KMS-11 (cell line): ENCODE data around the gene GCA.
A peak's percentile ranks its signal among the peaks of the same experiment; 100 is the strongest.

ENCODE experiments used
- H2AFZ ChIP-seq: fragments of 200-600 bp; sonication (generic); 2 replicates; pipeline ENCODE4 v1.6.1; 2016; ENCODE audit warnings: antibody characterized with exemption, mixed run types, low read depth
- H3K27ac ChIP-seq: fragments of 200-600 bp; sonication (generic); 2 replicates; pipeline ENCODE4 v1.6.1; 2016; ENCODE audit warnings: mild to moderate bottlenecking, mixed run types
- H3K27me3 ChIP-seq: fragments of 200-600 bp; sonication (generic); 2 replicates; pipeline ENCODE4 v1.6.1; 2017; ENCODE audit warnings: mild to moderate bottlenecking, low read depth, mixed run types, moderate library complexity; ENCODE audit not compliant: insufficient read depth
- H3K36me3 ChIP-seq: fragments of 200-600 bp; sonication (generic); 2 replicates; pipeline ENCODE4 v1.6.1; 2017; ENCODE audit warnings: mild to moderate bottlenecking, mixed run types; ENCODE audit not compliant: insufficient read depth
- H3K4me1 ChIP-seq: fragments of 200-600 bp; sonication (generic); 2 replicates; pipeline ENCODE4 v1.6.1; 2016; ENCODE audit warnings: mild to moderate bottlenecking, low read depth, mixed run types; ENCODE audit not compliant: poor library complexity, severe bottlenecking
- H3K4me2 ChIP-seq: fragments of 200-600 bp; sonication (generic); 2 replicates; pipeline ENCODE4 v1.7.0; 2016; ENCODE audit warnings: mild to moderate bottlenecking, mixed run types
- H3K4me3 ChIP-seq: fragments of 200-600 bp; sonication (generic); IDR thresholded peaks from 2 replicates; pipeline ENCODE4 v1.6.1; 2017; ENCODE audit warnings: low read depth, low read length, mixed read lengths; ENCODE audit not compliant: insufficient read depth
- H3K79me2 ChIP-seq: fragments of 200-600 bp; sonication (generic); 2 replicates; pipeline ENCODE4 v1.6.1; 2016; ENCODE audit warnings: low read depth, mixed run types; ENCODE audit not compliant: insufficient read depth
- H3K9ac ChIP-seq: fragments of 200-600 bp; sonication (generic); 2 replicates; pipeline ENCODE4 v1.6.1; 2016; ENCODE audit warnings: mild to moderate bottlenecking, mixed run types
- H4K20me1 ChIP-seq: fragments of 200-600 bp; sonication (generic); 2 replicates; pipeline ENCODE4 v1.6.1; 2016; ENCODE audit warnings: mild to moderate bottlenecking, mixed run types; ENCODE audit not compliant: insufficient read depth
- TF ChIP-seq, protein P1 (sequence below): fragments of 200-600 bp; sonication (generic); conservative IDR thresholded peaks from 2 replicates; pipeline ENCODE4 v1.6.1; 2017; ENCODE audit warnings: low read depth, mild to moderate bottlenecking, antibody characterized with exemption, low read length, moderate library complexity, mixed read lengths

GCA gene, protein sequence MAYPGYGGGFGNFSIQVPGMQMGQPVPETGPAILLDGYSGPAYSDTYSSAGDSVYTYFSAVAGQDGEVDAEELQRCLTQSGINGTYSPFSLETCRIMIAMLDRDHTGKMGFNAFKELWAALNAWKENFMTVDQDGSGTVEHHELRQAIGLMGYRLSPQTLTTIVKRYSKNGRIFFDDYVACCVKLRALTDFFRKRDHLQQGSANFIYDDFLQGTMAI

DNA sequence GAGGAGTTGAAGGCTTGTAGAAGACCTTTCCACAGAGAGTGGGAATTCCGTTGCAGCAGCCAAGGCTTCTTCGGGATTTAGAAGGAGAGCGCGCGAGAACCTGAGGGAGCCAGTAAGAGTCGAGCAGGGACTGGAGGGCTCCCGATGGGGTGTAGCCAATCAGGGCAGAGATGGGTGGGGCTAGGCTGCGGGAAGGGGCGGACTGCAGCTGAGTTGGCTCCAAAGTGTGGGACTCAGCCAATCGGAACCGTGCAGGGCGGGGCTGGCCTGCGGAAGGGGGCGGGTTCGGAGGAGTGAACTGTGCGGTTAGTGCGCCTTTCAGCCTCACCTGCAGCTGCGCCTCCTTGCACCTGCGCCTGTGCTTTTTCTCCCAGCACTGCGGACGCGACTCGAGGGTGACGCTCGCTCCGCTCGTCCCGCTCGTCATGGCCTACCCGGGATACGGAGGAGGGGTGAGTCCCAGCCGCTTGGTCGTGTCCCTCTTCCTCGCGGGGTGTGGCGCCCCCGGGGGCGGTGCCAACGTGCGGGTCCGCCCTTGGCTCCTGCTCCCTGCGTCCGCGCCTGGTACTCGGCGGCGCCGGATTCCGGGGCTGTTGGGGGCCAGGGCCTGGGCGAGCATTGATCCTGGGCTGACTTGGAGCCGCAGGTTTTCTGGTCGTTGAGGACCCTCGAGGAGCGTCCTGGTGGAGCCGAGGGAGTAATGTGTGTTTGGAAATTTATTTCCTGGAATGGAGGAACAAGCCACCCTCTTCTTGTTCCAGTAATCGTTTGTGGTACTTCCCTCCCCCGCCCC is at the start of gene GCA:
GCA (plus strand) TSS at position 309 of the 793 bp plus-strand sequence; CDS start at position 426, 117 bp downstream.
- peak within 1 kb of the TSS; percentile 86 for H2AFZ ChIP-seq
- H3K4me3 ChIP-seq, result peak within 1 kb of the TSS; percentile 71
- TF ChIP-seq, protein P1, sequence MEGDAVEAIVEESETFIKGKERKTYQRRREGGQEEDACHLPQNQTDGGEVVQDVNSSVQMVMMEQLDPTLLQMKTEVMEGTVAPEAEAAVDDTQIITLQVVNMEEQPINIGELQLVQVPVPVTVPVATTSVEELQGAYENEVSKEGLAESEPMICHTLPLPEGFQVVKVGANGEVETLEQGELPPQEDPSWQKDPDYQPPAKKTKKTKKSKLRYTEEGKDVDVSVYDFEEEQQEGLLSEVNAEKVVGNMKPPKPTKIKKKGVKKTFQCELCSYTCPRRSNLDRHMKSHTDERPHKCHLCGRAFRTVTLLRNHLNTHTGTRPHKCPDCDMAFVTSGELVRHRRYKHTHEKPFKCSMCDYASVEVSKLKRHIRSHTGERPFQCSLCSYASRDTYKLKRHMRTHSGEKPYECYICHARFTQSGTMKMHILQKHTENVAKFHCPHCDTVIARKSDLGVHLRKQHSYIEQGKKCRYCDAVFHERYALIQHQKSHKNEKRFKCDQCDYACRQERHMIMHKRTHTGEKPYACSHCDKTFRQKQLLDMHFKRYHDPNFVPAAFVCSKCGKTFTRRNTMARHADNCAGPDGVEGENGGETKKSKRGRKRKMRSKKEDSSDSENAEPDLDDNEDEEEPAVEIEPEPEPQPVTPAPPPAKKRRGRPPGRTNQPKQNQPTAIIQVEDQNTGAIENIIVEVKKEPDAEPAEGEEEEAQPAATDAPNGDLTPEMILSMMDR, result no peak
- peaks cover 4% of the 10 kb centered on the region for H3K4me1 ChIP-seq
- H3K27me3 ChIP-seq, result no peaks in the 10 kb centered on the region
- H3K27ac ChIP-seq, result no peak within 1 kb of the TSS; the same call in 1 of the 2 replicates
- H3K4me2 ChIP-seq, result peak within 1 kb of the TSS; percentile 82
- no peaks in the 10 kb centered on the region for H3K79me2 ChIP-seq
- H3K36me3 ChIP-seq, result no peaks in the 10 kb centered on the region
- peak within 1 kb of the TSS; percentile 46; the same call in 1 of the 2 replicates for H3K9ac ChIP-seq
- no peaks in the 10 kb centered on the region for H4K20me1 ChIP-seq

DNA sequence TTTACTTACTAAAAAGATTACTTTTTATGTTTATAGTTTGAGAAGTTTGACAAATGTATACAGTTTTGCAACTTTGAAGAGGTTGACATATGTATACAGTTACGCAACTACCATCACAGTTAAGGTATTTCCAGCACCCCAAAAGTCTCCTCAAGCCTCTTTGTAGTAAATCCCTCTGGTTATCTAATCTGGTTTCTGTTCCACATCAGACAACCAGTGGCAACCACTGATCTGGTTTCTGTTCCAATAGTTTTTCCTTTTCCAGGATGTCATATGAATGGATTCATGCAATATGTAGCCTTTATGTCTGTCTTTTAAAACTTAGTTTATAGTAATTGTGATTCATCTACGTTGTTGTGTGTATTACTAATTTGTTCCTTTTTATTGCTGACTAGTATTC is 48.9 kb upstream of the GCA start:
- TF ChIP-seq, protein P1, result no peak

DNA sequence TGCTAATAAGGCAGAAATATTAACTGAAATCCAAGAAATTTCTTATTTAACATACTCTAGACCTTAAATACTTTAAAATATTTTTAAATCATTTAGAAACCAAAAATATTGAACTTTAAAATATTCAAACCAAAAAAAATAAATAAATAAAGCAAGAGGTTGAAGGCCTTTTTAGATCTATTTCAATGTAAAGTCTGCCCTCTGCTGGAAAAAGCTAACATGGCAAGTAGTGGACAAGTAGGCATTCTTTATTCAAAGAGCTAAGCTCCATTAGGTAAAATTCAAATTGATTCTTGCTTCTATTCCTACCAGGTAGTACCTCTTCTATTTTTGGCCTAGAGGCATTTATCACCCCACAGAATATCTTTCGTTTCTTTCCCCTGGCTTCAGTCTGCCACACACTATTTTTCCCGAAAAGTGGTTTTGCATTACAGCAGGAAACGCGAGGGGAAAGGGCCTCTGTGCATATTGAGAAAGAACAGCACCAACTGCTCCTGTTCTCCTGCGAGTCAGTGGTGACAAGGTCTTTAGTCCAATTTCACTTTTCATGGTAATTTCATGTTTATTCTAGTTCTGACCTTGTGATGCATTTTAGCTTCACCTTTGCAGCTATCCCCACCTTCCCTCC is 45.9 kb upstream of the GCA start:
- H2AFZ ChIP-seq, result no peak overlapping the region
- H3K79me2 ChIP-seq, result no peaks in the 10 kb centered on the region
- no peak overlapping the region for H3K27ac ChIP-seq
- H3K4me3 ChIP-seq, result no peak overlapping the region
- no peak overlapping the region for H3K9ac ChIP-seq
- no peak overlapping the region for H3K4me2 ChIP-seq
- H3K4me1 ChIP-seq, result peaks cover 3% of the 10 kb centered on the region
- TF ChIP-seq, protein P1, result peak; percentile 76
- H4K20me1 ChIP-seq, result no peaks in the 10 kb centered on the region
- H3K36me3 ChIP-seq, result no peaks in the 10 kb centered on the region
- H3K27me3 ChIP-seq, result no peaks in the 10 kb centered on the region

More for the DNA sequence above, 48.9 kb upstream of the GCA start:
- H4K20me1 ChIP-seq, result no peaks in the 10 kb centered on the region
- no peaks in the 10 kb centered on the region for H3K27me3 ChIP-seq
- H3K79me2 ChIP-seq, result no peaks in the 10 kb centered on the region
- H3K27ac ChIP-seq, result no peak overlapping the region
- H3K4me2 ChIP-seq, result no peak overlapping the region
- no peak overlapping the region for H3K4me3 ChIP-seq
- no peaks in the 10 kb centered on the region for H3K4me1 ChIP-seq
- no peaks in the 10 kb centered on the region for H3K36me3 ChIP-seq
- H3K9ac ChIP-seq, result no peak overlapping the region
- no peak overlapping the region for H2AFZ ChIP-seq

DNA sequence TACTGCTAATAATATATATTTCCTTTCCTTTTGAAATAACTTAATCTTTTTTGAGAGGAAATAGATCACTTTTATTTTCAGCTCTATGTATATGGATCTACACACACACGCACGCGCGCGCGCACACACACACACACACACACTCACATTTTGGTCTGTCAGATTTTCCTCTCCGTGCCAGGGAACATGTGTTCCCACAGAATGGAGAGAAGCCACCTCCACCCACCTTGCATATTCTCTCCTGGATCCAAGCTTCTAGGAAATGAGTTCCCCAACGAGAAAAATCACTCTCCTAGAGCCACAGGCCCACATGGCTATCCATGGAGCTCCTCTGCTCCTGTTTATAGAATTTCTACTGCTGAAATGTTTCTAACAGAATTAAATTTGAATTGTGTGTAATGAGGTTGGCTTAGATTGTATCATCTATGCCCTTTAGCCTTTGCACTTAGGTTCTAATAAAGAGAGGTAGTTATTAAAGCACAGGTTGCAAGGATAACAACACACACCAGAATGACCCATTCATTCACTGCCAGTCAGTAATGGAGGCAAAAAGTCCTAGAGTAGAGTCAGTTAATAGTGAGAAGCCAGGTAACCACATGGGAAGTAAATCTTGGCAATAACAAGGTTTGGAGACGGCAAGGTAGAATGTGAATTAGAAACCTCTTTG is 45.1 kb upstream of the GCA start:
- Histone ChIP-seq H3K36me3 (no peaks in the 10 kb centered on the region), H3K79me2 (no peaks in the 10 kb centered on the region), H3K27ac (no peak overlapping the region), H3K27me3 (no peaks in the 10 kb centered on the region), H3K4me2 (no peak overlapping the region), H3K4me3 (no peak overlapping the region), H3K9ac (no peak overlapping the region), H3K4me1 (peaks cover 3% of the 10 kb centered on the region), H2AFZ (no peak overlapping the region), H4K20me1 (no peaks in the 10 kb centered on the region)
- TF ChIP-seq, protein P1, result no peak
